OCI-LY1 (cell line): ENCODE results near the gene APBA1.

Experiments
- H2AFZ ChIP-seq: fragments of 200-600 bp; sonication (generic), shearing (Covaris generic); 2 replicates; pipeline ENCODE4 v1.6.0; 2014; ENCODE audit warnings: antibody characterized with exemption, mild to moderate bottlenecking, low read length
- H3F3A ChIP-seq: fragments of 200-600 bp; sonication (generic), shearing (Covaris generic); 2 replicates; pipeline ENCODE4 v1.6.0; 2014; ENCODE audit warnings: mild to moderate bottlenecking, antibody characterized with exemption, low read length, moderate library complexity; ENCODE audit not compliant: insufficient read depth
- H3K27ac ChIP-seq: fragments of 200-600 bp; sonication (generic); 2 replicates; pipeline ENCODE4 v1.5.1; 2014; ENCODE audit warnings: low read length, mixed run types, mild to moderate bottlenecking, low read depth; ENCODE audit not compliant: poor library complexity, severe bottlenecking
- H3K27me3 ChIP-seq: fragments of 200-600 bp; sonication (generic); 2 replicates; pipeline ENCODE4 v1.6.0; 2014; ENCODE audit warnings: antibody characterized with exemption, mild to moderate bottlenecking, low read length, moderate library complexity; ENCODE audit not compliant: insufficient read depth
- H3K36me3 ChIP-seq: fragments of 200-600 bp; sonication (generic); 2 replicates; pipeline ENCODE4 v1.6.1; 2014; ENCODE audit warnings: mild to moderate bottlenecking, antibody characterized with exemption, low read length, moderate library complexity, mixed read lengths; ENCODE audit not compliant: insufficient read depth
- H3K4me1 ChIP-seq: fragments of 200-600 bp; sonication (generic); 2 replicates; pipeline ENCODE4 v1.5.1; 2014; ENCODE audit warnings: mild to moderate bottlenecking, low read length, moderate library complexity; ENCODE audit not compliant: insufficient read depth, severe bottlenecking
- H3K4me2 ChIP-seq: fragments of 200-600 bp; sonication (generic), shearing (Covaris generic); 2 replicates; pipeline ENCODE4 v1.6.1; 2014; ENCODE audit warnings: low read length
- H3K4me3 ChIP-seq: fragments of 200-600 bp; sonication (generic); 2 replicates; pipeline ENCODE4 v1.5.1; 2014; ENCODE audit warnings: low read length, low read depth, mild to moderate bottlenecking, mixed read lengths; ENCODE audit not compliant: poor library complexity, severe bottlenecking
- H3K79me2 ChIP-seq: fragments of 200-600 bp; shearing (Covaris generic); 2 replicates; pipeline ENCODE4 v1.6.1; 2016; ENCODE audit warnings: mixed run types, low read length, mixed read lengths; ENCODE audit not compliant: insufficient read depth
- H3K9ac ChIP-seq: fragments of 200-600 bp; sonication (generic), shearing (Covaris generic); 2 replicates; pipeline ENCODE4 v1.6.1; 2014; ENCODE audit warnings: mild to moderate bottlenecking, low read length, mixed read lengths
- H3K9me2 ChIP-seq: fragments of 200-600 bp; sonication (generic), shearing (Covaris generic); 2 replicates; pipeline ENCODE4 v1.6.1; 2014; ENCODE audit warnings: low read depth, mild to moderate bottlenecking, low read length, mixed read lengths
- H3K9me3 ChIP-seq: fragments of 200-600 bp; shearing (Covaris generic); 2 replicates; pipeline ENCODE4 v1.6.1; 2014; ENCODE audit warnings: low read length, mixed read lengths
- H4K20me1 ChIP-seq: fragments of 200-600 bp; sonication (generic), shearing (Covaris generic); 2 replicates; pipeline ENCODE4 v1.6.0; 2016; ENCODE audit warnings: mild to moderate bottlenecking, low read length; ENCODE audit not compliant: insufficient read depth
- EZH2 ChIP-seq: fragments of 200-600 bp; sonication (generic), shearing (Covaris generic); IDR thresholded peaks from 2 replicates; pipeline ENCODE4 v1.8.0; 2017; ENCODE audit warnings: borderline replicate concordance, mixed run types, mild to moderate bottlenecking, antibody characterized with exemption, low read length, moderate library complexity, mixed read lengths
- TF ChIP-seq, protein P1 (sequence below): fragments of 200-600 bp; sonication (generic), shearing (Covaris generic); IDR thresholded peaks from 2 replicates; pipeline ENCODE4 v1.5.1; 2017; ENCODE audit warnings: mild to moderate bottlenecking, antibody characterized with exemption, low read length, moderate library complexity, mixed read lengths

APBA1 gene

DNA sequence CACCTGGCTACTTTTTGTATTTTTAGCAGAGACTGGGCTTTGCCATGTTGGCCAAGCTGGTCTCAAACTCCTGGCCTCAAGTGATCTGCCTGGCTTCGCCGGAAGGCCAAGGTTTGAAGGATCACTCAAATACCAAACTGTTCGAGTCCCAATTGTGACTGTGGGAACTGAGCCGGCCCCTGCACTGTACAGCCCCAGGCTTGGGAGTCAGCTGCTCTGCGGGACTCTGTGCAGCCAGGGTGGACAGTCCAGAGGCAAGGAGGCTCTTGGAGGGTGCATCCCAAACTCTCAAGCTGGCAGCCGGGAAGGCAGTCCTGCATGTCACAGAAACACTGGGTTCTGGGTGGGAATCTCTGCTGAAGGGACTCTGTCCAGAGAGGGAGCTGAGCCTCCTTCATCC, 238.2 kb downstream of the APBA1 start:
- no peaks in the 10 kb centered on the region for H4K20me1 ChIP-seq
- TF ChIP-seq EZH2, result no peak
- TF ChIP-seq, protein P1, sequence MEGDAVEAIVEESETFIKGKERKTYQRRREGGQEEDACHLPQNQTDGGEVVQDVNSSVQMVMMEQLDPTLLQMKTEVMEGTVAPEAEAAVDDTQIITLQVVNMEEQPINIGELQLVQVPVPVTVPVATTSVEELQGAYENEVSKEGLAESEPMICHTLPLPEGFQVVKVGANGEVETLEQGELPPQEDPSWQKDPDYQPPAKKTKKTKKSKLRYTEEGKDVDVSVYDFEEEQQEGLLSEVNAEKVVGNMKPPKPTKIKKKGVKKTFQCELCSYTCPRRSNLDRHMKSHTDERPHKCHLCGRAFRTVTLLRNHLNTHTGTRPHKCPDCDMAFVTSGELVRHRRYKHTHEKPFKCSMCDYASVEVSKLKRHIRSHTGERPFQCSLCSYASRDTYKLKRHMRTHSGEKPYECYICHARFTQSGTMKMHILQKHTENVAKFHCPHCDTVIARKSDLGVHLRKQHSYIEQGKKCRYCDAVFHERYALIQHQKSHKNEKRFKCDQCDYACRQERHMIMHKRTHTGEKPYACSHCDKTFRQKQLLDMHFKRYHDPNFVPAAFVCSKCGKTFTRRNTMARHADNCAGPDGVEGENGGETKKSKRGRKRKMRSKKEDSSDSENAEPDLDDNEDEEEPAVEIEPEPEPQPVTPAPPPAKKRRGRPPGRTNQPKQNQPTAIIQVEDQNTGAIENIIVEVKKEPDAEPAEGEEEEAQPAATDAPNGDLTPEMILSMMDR, result no peak
- H3K27ac ChIP-seq, result no peak overlapping the region

DNA sequence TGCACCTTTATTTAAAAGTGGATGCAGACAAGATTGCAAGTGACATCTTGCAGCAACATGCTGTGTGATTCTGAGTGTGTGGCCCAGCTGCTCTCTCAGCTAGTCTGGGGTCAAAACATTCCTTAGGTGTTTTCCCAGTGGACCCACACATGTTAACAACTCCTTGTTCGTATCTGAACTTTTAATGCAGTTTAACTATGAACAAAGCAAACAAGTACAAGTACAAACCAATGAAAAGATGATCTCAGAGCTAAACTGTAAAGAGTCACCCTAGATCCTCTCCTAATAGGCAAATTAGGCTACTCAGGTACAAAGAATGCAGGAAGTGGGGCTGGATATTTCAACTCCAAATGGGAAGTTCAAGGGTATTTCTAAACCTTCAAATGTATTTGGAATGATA, 238.8 kb downstream of the APBA1 start:
- H3K36me3 ChIP-seq, result no peaks in the 10 kb centered on the region
- H3K79me2 ChIP-seq, result no peaks in the 10 kb centered on the region
- H4K20me1 ChIP-seq, result no peaks in the 10 kb centered on the region
- no peaks in the 10 kb centered on the region for H3F3A ChIP-seq
- H2AFZ ChIP-seq, result no peak overlapping the region
- H3K27ac ChIP-seq, result no peak overlapping the region
- H3K9me2 ChIP-seq, result no peaks in the 10 kb centered on the region
- H3K4me1 ChIP-seq, result no peaks in the 10 kb centered on the region
- H3K27me3 ChIP-seq, result no peaks in the 10 kb centered on the region; the same call in 1 of the 2 replicates
- H3K4me2 ChIP-seq, result no peak overlapping the region
- no peak overlapping the region for H3K4me3 ChIP-seq
- TF ChIP-seq EZH2, result no peak
- TF ChIP-seq, protein P1, result no peak
- no peak overlapping the region for H3K9ac ChIP-seq
- no peaks in the 10 kb centered on the region for H3K9me3 ChIP-seq

More for the DNA sequence above, 238.2 kb downstream of the APBA1 start:
- no peak overlapping the region for H2AFZ ChIP-seq
- no peak overlapping the region for H3K9ac ChIP-seq
- H3F3A ChIP-seq, result no peaks in the 10 kb centered on the region
- no peak overlapping the region for H3K4me3 ChIP-seq
- no peak overlapping the region for H3K4me2 ChIP-seq
- no peaks in the 10 kb centered on the region for H3K9me3 ChIP-seq
- no peaks in the 10 kb centered on the region for H3K9me2 ChIP-seq
- H3K36me3 ChIP-seq, result no peaks in the 10 kb centered on the region
- H3K27me3 ChIP-seq, result no peaks in the 10 kb centered on the region; the same call in 1 of the 2 replicates
- H3K79me2 ChIP-seq, result no peaks in the 10 kb centered on the region
- no peaks in the 10 kb centered on the region for H3K4me1 ChIP-seq

DNA sequence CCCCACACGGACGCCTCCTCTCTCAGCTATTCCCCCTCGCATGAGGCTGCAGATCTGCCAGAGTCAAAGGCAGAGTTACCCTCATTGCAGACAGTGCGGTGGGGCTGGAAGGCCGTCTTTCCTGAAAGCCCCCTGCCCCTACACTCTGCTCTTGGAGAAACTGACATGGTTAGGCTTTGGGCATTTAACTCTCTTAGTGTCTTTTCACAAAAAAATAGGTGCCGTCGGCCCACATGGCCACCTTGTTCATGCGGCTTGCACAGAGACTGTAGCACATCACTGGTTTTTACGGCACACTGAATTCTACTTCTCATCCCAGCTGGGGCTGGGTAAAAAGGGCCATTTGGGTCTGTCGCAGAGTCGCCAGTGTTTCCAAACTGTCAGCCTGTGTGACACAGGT, 239.5 kb downstream of the APBA1 start:
- H3K9me3 ChIP-seq, result no peaks in the 10 kb centered on the region

More for the DNA sequence above, 239.5 kb downstream of the APBA1 start:
- Histone ChIP-seq H3K9me2 (no peaks in the 10 kb centered on the region), H3K27ac (no peak overlapping the region), H2AFZ (no peak overlapping the region), H3K4me3 (no peak overlapping the region), H4K20me1 (no peaks in the 10 kb centered on the region), H3K79me2 (no peaks in the 10 kb centered on the region), H3K4me1 (no peaks in the 10 kb centered on the region), H3K27me3 (no peaks in the 10 kb centered on the region; the same call in 1 of the 2 replicates), H3K4me2 (no peak overlapping the region), H3K36me3 (no peaks in the 10 kb centered on the region), H3K9ac (no peak overlapping the region), H3F3A (no peaks in the 10 kb centered on the region)
- TF ChIP-seq EZH2, result no peak
- TF ChIP-seq, protein P1, result no peak
